Measurements from ENCODE around the gene MRPL39. TPM values are rescaled to one million over a fixed set of nuclear protein-coding genes. Genes with fewer than 3 reads are reported as not detected.

The MRPL39 gene
- total and polyA plus RNA-seq, 9 of the 15 experiments (the other 6 are each of a cell fraction or from before 2014, with no cell fraction given): 65.4 to 247 (median 105) TPM

GRCh38 chr21:25539606-25540005 is 67.7 kb downstream of the MRPL39 start (continued):
- TF ChIP-seq, protein P1, sequence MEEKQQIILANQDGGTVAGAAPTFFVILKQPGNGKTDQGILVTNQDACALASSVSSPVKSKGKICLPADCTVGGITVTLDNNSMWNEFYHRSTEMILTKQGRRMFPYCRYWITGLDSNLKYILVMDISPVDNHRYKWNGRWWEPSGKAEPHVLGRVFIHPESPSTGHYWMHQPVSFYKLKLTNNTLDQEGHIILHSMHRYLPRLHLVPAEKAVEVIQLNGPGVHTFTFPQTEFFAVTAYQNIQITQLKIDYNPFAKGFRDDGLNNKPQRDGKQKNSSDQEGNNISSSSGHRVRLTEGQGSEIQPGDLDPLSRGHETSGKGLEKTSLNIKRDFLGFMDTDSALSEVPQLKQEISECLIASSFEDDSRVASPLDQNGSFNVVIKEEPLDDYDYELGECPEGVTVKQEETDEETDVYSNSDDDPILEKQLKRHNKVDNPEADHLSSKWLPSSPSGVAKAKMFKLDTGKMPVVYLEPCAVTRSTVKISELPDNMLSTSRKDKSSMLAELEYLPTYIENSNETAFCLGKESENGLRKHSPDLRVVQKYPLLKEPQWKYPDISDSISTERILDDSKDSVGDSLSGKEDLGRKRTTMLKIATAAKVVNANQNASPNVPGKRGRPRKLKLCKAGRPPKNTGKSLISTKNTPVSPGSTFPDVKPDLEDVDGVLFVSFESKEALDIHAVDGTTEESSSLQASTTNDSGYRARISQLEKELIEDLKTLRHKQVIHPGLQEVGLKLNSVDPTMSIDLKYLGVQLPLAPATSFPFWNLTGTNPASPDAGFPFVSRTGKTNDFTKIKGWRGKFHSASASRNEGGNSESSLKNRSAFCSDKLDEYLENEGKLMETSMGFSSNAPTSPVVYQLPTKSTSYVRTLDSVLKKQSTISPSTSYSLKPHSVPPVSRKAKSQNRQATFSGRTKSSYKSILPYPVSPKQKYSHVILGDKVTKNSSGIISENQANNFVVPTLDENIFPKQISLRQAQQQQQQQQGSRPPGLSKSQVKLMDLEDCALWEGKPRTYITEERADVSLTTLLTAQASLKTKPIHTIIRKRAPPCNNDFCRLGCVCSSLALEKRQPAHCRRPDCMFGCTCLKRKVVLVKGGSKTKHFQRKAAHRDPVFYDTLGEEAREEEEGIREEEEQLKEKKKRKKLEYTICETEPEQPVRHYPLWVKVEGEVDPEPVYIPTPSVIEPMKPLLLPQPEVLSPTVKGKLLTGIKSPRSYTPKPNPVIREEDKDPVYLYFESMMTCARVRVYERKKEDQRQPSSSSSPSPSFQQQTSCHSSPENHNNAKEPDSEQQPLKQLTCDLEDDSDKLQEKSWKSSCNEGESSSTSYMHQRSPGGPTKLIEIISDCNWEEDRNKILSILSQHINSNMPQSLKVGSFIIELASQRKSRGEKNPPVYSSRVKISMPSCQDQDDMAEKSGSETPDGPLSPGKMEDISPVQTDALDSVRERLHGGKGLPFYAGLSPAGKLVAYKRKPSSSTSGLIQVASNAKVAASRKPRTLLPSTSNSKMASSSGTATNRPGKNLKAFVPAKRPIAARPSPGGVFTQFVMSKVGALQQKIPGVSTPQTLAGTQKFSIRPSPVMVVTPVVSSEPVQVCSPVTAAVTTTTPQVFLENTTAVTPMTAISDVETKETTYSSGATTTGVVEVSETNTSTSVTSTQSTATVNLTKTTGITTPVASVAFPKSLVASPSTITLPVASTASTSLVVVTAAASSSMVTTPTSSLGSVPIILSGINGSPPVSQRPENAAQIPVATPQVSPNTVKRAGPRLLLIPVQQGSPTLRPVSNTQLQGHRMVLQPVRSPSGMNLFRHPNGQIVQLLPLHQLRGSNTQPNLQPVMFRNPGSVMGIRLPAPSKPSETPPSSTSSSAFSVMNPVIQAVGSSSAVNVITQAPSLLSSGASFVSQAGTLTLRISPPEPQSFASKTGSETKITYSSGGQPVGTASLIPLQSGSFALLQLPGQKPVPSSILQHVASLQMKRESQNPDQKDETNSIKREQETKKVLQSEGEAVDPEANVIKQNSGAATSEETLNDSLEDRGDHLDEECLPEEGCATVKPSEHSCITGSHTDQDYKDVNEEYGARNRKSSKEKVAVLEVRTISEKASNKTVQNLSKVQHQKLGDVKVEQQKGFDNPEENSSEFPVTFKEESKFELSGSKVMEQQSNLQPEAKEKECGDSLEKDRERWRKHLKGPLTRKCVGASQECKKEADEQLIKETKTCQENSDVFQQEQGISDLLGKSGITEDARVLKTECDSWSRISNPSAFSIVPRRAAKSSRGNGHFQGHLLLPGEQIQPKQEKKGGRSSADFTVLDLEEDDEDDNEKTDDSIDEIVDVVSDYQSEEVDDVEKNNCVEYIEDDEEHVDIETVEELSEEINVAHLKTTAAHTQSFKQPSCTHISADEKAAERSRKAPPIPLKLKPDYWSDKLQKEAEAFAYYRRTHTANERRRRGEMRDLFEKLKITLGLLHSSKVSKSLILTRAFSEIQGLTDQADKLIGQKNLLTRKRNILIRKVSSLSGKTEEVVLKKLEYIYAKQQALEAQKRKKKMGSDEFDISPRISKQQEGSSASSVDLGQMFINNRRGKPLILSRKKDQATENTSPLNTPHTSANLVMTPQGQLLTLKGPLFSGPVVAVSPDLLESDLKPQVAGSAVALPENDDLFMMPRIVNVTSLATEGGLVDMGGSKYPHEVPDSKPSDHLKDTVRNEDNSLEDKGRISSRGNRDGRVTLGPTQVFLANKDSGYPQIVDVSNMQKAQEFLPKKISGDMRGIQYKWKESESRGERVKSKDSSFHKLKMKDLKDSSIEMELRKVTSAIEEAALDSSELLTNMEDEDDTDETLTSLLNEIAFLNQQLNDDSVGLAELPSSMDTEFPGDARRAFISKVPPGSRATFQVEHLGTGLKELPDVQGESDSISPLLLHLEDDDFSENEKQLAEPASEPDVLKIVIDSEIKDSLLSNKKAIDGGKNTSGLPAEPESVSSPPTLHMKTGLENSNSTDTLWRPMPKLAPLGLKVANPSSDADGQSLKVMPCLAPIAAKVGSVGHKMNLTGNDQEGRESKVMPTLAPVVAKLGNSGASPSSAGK (IDR thresholded peaks at IDR 0.05): no peak
- TF ChIP-seq SNRNP70 (optimal IDR thresholded peaks at IDR 0.05; ENCODE audit: low read depth, low read length) (no peak), ARNT (IDR thresholded peaks at IDR 0.05) (no peak), ZNF324 (CRISPR knock-in tag; IDR thresholded peaks at IDR 0.05) (no peak), CLOCK (CRISPR knock-in tag; IDR thresholded peaks at IDR 0.05; ENCODE audit: borderline replicate concordance) (no peak)
